GM21723 (cell line): ENCODE results near the gene FBXO17.

Experiments
- ATAC-seq: cut with Tn5 transposase; IDR thresholded peaks from one replicate; pipeline ENCODE4 v1.9.1; 2021; ENCODE audit warnings: mild to moderate bottlenecking, moderate library complexity; ENCODE audit not compliant: unreplicated experiment

FBXO17 gene

GRCh38 chr19:38894968-38895367 lies 80.6 kb downstream of the FBXO17 start:
- ATAC-seq, result no peak

GRCh38 chr19:38893341-38893771 lies 82.2 kb downstream of the FBXO17 start:
- ATAC-seq, result no peak

- ATAC-seq, result no peak
These were observed 82.7 kb downstream of the FBXO17 start for GRCh38 chr19:38892841-38893240.

GRCh38 chr19:38891771-38892170 lies 83.8 kb downstream of the FBXO17 start:
- no peak for ATAC-seq
